Mucosa of descending colon (tissue), 3 donors: Measurements from ENCODE around the gene RAI14. TPM values are rescaled to one million over a fixed set of nuclear protein-coding genes. Genes with fewer than 3 reads are reported as not detected.

ENCODE experiments used
- ATAC-seq: fragments of 200-7000 bp; cut with Tn5 transposase; one replicate; pipeline ENCODE4 v1.9.1; 2020; ENCODE audit warnings: mild to moderate bottlenecking, moderate library complexity
- DNase-seq, 3 donors: peaks; one replicate each; pipeline ENCODE4 v3.0.0-alpha.2; 2020
- H3K36me3 ChIP-seq: fragments of 200-600 bp; one replicate; pipeline ENCODE4 v1.8.0; 2021; ENCODE audit warnings: low read depth, mild to moderate bottlenecking
- H3K4me1 ChIP-seq: fragments of 200-600 bp; one replicate; pipeline ENCODE4 v1.8.0; 2021; ENCODE audit warnings: low read depth, mild to moderate bottlenecking
- H3K4me3 ChIP-seq: fragments of 200-600 bp; one replicate; pipeline ENCODE4 v1.8.0; 2021; ENCODE audit warnings: mild to moderate bottlenecking
- H3K9me3 ChIP-seq: fragments of 200-600 bp; one replicate; pipeline ENCODE4 v1.8.0; 2021; ENCODE audit warnings: mild to moderate bottlenecking
- CTCF ChIP-seq: fragments of 200-600 bp; IDR thresholded peaks from one replicate; pipeline ENCODE4 v1.8.0; 2022; ENCODE audit warnings: antibody characterized with exemption, mild to moderate bottlenecking
- intact Hi-C, 2 donors: fragments of 100-400 bp; cut with DNase I in 1 of 2; cut with micrococcal nuclease in 1 of 2; formaldehyde crosslinking; loops; one replicate each; pipeline versions ENCODE4 v1.11.0 to v1.11.1; 2022; cut with DNase I, micrococcal nuclease
- total RNA-seq, 3 donors: library from RNA; stranded (reverse); fragmentation: NEBNext Ultra II Directional in 2 of 3; extraction: Animal tissue kit (Norgen Biotek cat#: 25700) in 2 of 3; gene quantifications; one replicate each; pipeline versions ENCODE4 v1.2.1 to v1.2.4, GENCODE V29; 2021 to 2023
- donor health status: DM: no; HTN: no; CAD: no; lungs with moderate emphysema.
- donor health status: DM: no; HTN: no; CAD: no.
- donor health status: DM: no; HTN: yes; CAD: no.

The RAI14 gene
- total RNA-seq, 3 donors from 2014 or later = 14.0 to 41.0 (median 23.4) TPM

GRCh38 chr5:34673463-34674125 is 17.5 kb downstream of the RAI14 start:
- no peaks in the 10 kb centered on the region for H3K9me3 ChIP-seq
- no peak for TF ChIP-seq CTCF
- H3K4me3 ChIP-seq = no peak overlapping the region
- intact Hi-C loops = no loop called here
- H3K4me1 ChIP-seq = no peaks in the 10 kb centered on the region
- DNase-seq (no peak), ATAC-seq (no peak)
- H3K36me3 ChIP-seq = no peaks in the 10 kb centered on the region

GRCh38 chr5:34674187-34674586 is 18.1 kb downstream of the RAI14 start:
- Histone ChIP-seq H3K4me3 (no peak overlapping the region), H3K36me3 (no peaks in the 10 kb centered on the region), H3K9me3 (no peaks in the 10 kb centered on the region), H3K4me1 (no peaks in the 10 kb centered on the region)
- no peak for ATAC-seq
- DNase-seq = no peak
- no peak for TF ChIP-seq CTCF
- intact Hi-C loops = no loop called here

- no peak for TF ChIP-seq CTCF
- DNase-seq (no peak), ATAC-seq (no peak)
- Histone ChIP-seq H3K9me3 (no peaks in the 10 kb centered on the region), H3K4me1 (no peaks in the 10 kb centered on the region), H3K36me3 (no peaks in the 10 kb centered on the region), H3K4me3 (no peak overlapping the region)
- intact Hi-C loops = no loop called here
These were observed 19.7 kb downstream of the RAI14 start for GRCh38 chr5:34675857-34676256.

GRCh38 chr5:34676416-34676815 is 20.3 kb downstream of the RAI14 start:
- ATAC-seq (no peak), DNase-seq (no peak)
- Histone ChIP-seq H3K4me1 (no peaks in the 10 kb centered on the region), H3K4me3 (no peak overlapping the region), H3K9me3 (no peaks in the 10 kb centered on the region), H3K36me3 (no peaks in the 10 kb centered on the region)
- TF ChIP-seq CTCF = no peak
- intact Hi-C loops = no loop called here

- H3K9me3 ChIP-seq = no peaks in the 10 kb centered on the region
- no peaks in the 10 kb centered on the region for H3K36me3 ChIP-seq
- H3K4me1 ChIP-seq = no peaks in the 10 kb centered on the region
- intact Hi-C loops = no loop called here
- no peak for TF ChIP-seq CTCF
- DNase-seq (no peak), ATAC-seq (no peak)
- H3K4me3 ChIP-seq = no peak overlapping the region
These were observed 21.3 kb downstream of the RAI14 start for GRCh38 chr5:34677428-34677827.

- ATAC-seq = no peak
- no peaks in the 10 kb centered on the region for H3K4me1 ChIP-seq
These were observed 24.8 kb downstream of the RAI14 start for GRCh38 chr5:34680896-34681295.

More at GRCh38 chr5:34680896-34681295, 24.8 kb downstream of the RAI14 start:
- intact Hi-C loops = no loop called here
- no peak for DNase-seq
- H3K9me3 ChIP-seq = no peaks in the 10 kb centered on the region
- H3K4me3 ChIP-seq = no peak overlapping the region
- TF ChIP-seq CTCF = no peak
- no peaks in the 10 kb centered on the region for H3K36me3 ChIP-seq
